Esophagus muscularis mucosa (tissue), 3 donors: ENCODE data around the gene ZNF438.

ENCODE experiments used
- CTCF ChIP-seq, 3 experiments: fragments of 200-600 bp in 2 of 3; fragments of 450-650 bp in 1 of 3; sonication (generic) in 2 of 3; IDR thresholded peaks; one replicate each; pipeline ENCODE4 v1.5.1; 2017 to 2019; ENCODE audit warnings: antibody characterized with exemption in 3 of 3, mild to moderate bottlenecking in 2 of 3, moderate library complexity in 1 of 3
- POLR2AphosphoS5 ChIP-seq, 2 donors: sonication (generic); formaldehyde crosslinking; IDR thresholded peaks; one replicate each; pipeline ENCODE4 v1.6.1; 2017; ENCODE audit warnings: antibody characterized with exemption in 2 of 2

- TF ChIP-seq CTCF (IDR thresholded peaks at IDR 0.05), result no peak
- peak; percentile 76 to 80 for TF ChIP-seq POLR2AphosphoS5 (IDR thresholded peaks at IDR 0.05)
Observed at GRCh38 chr10:30980951-30981616, 50.6 kb downstream of the ZNF438 start.
